OCI-LY7 (cell line): ENCODE measurements around the gene TMX1. TPM values are rescaled to one million over a fixed set of nuclear protein-coding genes. Genes with fewer than 3 reads are reported as not detected.

Experiments used
- BruUV-seq: library from RNA; stranded (reverse); fragments of 400-500 nt; replicated peaks from 2 replicates; lab custom pipeline; 2021; lab: Mats Ljungman, UMichigan
- CTCF ChIA-PET: fragments of 300-600 bp; sonication (Branson Sonifier 250); formaldehyde crosslinking; loops from one replicate; lab custom pipeline; 2022; ENCODE audit warnings: antibody characterized with exemption; ENCODE audit not compliant: unreplicated experiment; lab: Charles Lee
- POLR2A ChIA-PET: fragments of 300-600 bp; sonication (Branson Sonifier 250); formaldehyde crosslinking; loops from one replicate; lab custom pipeline; 2022; ENCODE audit warnings: antibody characterized with exemption; lab: Charles Lee
- DNase-seq: peaks from one replicate; pipeline ENCODE4 v3.0.0-alpha.2; 2015; ENCODE audit warnings: low spot score
- H2AFZ ChIP-seq: fragments of 200-600 bp; sonication (generic), shearing (Covaris generic); 2 replicates; pipeline ENCODE4 v1.6.1; 2014; ENCODE audit warnings: mild to moderate bottlenecking, antibody characterized with exemption, low read length, moderate library complexity
- H3K27ac ChIP-seq: fragments of 200-600 bp; sonication (generic); 2 replicates; pipeline ENCODE4 v1.5.1; 2014; ENCODE audit warnings: mixed run types, low read depth, mild to moderate bottlenecking, moderate library complexity, low read length, inconsistent platforms; ENCODE audit not compliant: poor library complexity, severe bottlenecking
- H3K36me3 ChIP-seq: fragments of 200-600 bp; sonication (generic); 2 replicates; pipeline ENCODE4 v1.6.1; 2014; ENCODE audit warnings: mild to moderate bottlenecking, antibody characterized with exemption, low read length, moderate library complexity, mixed read lengths; ENCODE audit not compliant: insufficient read depth
- H3K4me1 ChIP-seq: fragments of 200-600 bp; sonication (generic); 2 replicates; pipeline ENCODE4 v1.5.1; 2014; ENCODE audit warnings: mild to moderate bottlenecking, low read length; ENCODE audit not compliant: insufficient read depth, poor library complexity, severe bottlenecking
- H3K4me2 ChIP-seq: fragments of 200-600 bp; sonication (generic); 2 replicates; pipeline ENCODE4 v1.6.1; 2014; ENCODE audit warnings: mild to moderate bottlenecking, low read length
- H3K4me3 ChIP-seq: fragments of 200-600 bp; sonication (generic); 2 replicates; pipeline ENCODE4 v1.5.1; 2014; ENCODE audit warnings: mild to moderate bottlenecking, low read depth, low read length; ENCODE audit not compliant: poor library complexity, severe bottlenecking
- H3K79me2 ChIP-seq: fragments of 200-600 bp; sonication (generic); 2 replicates; pipeline ENCODE4 v1.6.1; 2016; ENCODE audit warnings: low read depth, mild to moderate bottlenecking, low read length, moderate library complexity, mixed read lengths; ENCODE audit not compliant: insufficient read depth
- H3K9me2 ChIP-seq: fragments of 200-600 bp; sonication (generic); 2 replicates; pipeline ENCODE4 v1.6.1; 2016; ENCODE audit warnings: mild to moderate bottlenecking, low read length, mixed read lengths; ENCODE audit not compliant: insufficient read depth
- H3K9me3 ChIP-seq: fragments of 200-600 bp; sonication (generic); 2 replicates; pipeline ENCODE4 v1.6.1; 2014; ENCODE audit warnings: mild to moderate bottlenecking, mixed run types, low read length, mixed read lengths
- H4K20me1 ChIP-seq: fragments of 200-600 bp; sonication (generic); 2 replicates; pipeline ENCODE4 v1.6.1; 2014; ENCODE audit warnings: mild to moderate bottlenecking, antibody characterized with exemption, low read length, moderate library complexity, mixed read lengths; ENCODE audit not compliant: insufficient read depth
- CTCF ChIP-seq: fragments of 200-600 bp; sonication (generic); conservative IDR thresholded peaks from 2 replicates; pipeline ENCODE4 v1.5.1; 2014; ENCODE audit warnings: mild to moderate bottlenecking, antibody characterized with exemption, low read length, moderate library complexity, mixed read lengths
- EZH2phosphoT487 ChIP-seq: fragments of 200-600 bp; sonication (generic); IDR thresholded peaks from 2 replicates; pipeline ENCODE4 v1.6.1; 2018; ENCODE audit warnings: low read depth, borderline replicate concordance, mild to moderate bottlenecking, mixed run types, antibody characterized with exemption, low read length, moderate library complexity, mixed read lengths
- intact Hi-C: fragments of 100-400 bp; cut with micrococcal nuclease; formaldehyde crosslinking; loops from one replicate; pipeline ENCODE4 v1.10.0; 2022; ENCODE audit not compliant: unreplicated experiment
- total RNA-seq, 2 experiments: library from RNA; depleted of rRNA in 1 of 2; stranded (reverse); fragments of >200 nt in 1 of 2; shearing (Covaris generic) in 1 of 2; gene quantifications; 2 replicates each; pipeline ENCODE4 v1.2.3, GENCODE V29; 2014 to 2022

The TMX1 gene
- total RNA-seq, 2 experiments from 2014 or later: 34.3 to 59.0 TPM

- Histone ChIP-seq H3K27ac (no peak overlapping the region), H3K4me2 (no peak overlapping the region), H3K4me3 (no peak overlapping the region), H4K20me1 (0 out of 2 replicates have a peak, but pooled peaks cover 5% of the 10 kb centered on the region), H3K4me1 (peaks cover 16% of the 10 kb centered on the region), H3K9me2 (no peaks in the 10 kb centered on the region), H3K79me2 (peaks cover 16% of the 10 kb centered on the region; the same call in 1 of the 2 replicates), H3K36me3 (peaks cover 99% of the 10 kb centered on the region), H3K9me3 (no peaks in the 10 kb centered on the region), H2AFZ (no peak overlapping the region)
- POLR2A ChIA-PET: interaction anchor here (0.6 kb wide), 1 partner anchor 11 kb away, joined by 3 read pairs; no protein-coding TSS in a partner anchor
- CTCF ChIA-PET: no interaction called here
- DNase-seq: no peak
- TF ChIP-seq EZH2phosphoT487 (no peak), CTCF (no peak)
- BruUV-seq: no TSS peak
- intact Hi-C loops: no loop called here
These were observed 11.4 kb downstream of the TMX1 start for GRCh38 chr14:51251486-51251885.

- no peaks in the 10 kb centered on the region for H3K9me2 ChIP-seq
- no peak for DNase-seq
- H3K36me3 ChIP-seq: peaks cover 98% of the 10 kb centered on the region
- peaks cover 7% of the 10 kb centered on the region for H3K9me3 ChIP-seq
- peaks cover 1% of the 10 kb centered on the region for H3K4me1 ChIP-seq
- CTCF ChIA-PET: no interaction called here
- no peak overlapping the region for H2AFZ ChIP-seq
- intact Hi-C loops: no loop called here
- no peak overlapping the region for H3K27ac ChIP-seq
- H3K4me3 ChIP-seq: no peak overlapping the region
- H3K4me2 ChIP-seq: no peak overlapping the region
- TF ChIP-seq EZH2phosphoT487 (no peak), CTCF (no peak)
- H3K79me2 ChIP-seq: peaks cover 9% of the 10 kb centered on the region; the same call in 1 of the 2 replicates
- no TSS peak for BruUV-seq
- no peaks in the 10 kb centered on the region for H4K20me1 ChIP-seq
- POLR2A ChIA-PET: no interaction called here
These were observed 13.8 kb downstream of the TMX1 start for GRCh38 chr14:51253880-51254279.

GRCh38 chr14:51258280-51258679 lies 18.2 kb downstream of the TMX1 start:
- Histone ChIP-seq H3K27ac (no peak overlapping the region), H3K9me2 (no peaks in the 10 kb centered on the region), H3K36me3 (peaks cover 68% of the 10 kb centered on the region), H4K20me1 (peaks cover 4% of the 10 kb centered on the region; the same call in 1 of the 2 replicates), H3K4me1 (no peaks in the 10 kb centered on the region), H3K9me3 (peaks cover 7% of the 10 kb centered on the region), H3K4me2 (no peak overlapping the region), H2AFZ (no peak overlapping the region), H3K4me3 (no peak overlapping the region), H3K79me2 (no peaks in the 10 kb centered on the region)
- no peak for DNase-seq
- intact Hi-C loops: no loop called here
- CTCF ChIA-PET: no interaction called here
- TF ChIP-seq CTCF (no peak), EZH2phosphoT487 (no peak)
- POLR2A ChIA-PET: interaction anchor here (0.6 to 0.7 kb wide), 2 partner anchors 11 to 16 kb away, joined by 3 to 5 read pairs; no protein-coding TSS in a partner anchor
- BruUV-seq: no TSS peak
